GM21515 (cell line): ENCODE measurements around the gene PRKCZ.

Experiments
- ATAC-seq: cut with Tn5 transposase; IDR thresholded peaks from one replicate; pipeline ENCODE4 v1.9.1; 2021; ENCODE audit not compliant: unreplicated experiment

The PRKCZ gene

DNA sequence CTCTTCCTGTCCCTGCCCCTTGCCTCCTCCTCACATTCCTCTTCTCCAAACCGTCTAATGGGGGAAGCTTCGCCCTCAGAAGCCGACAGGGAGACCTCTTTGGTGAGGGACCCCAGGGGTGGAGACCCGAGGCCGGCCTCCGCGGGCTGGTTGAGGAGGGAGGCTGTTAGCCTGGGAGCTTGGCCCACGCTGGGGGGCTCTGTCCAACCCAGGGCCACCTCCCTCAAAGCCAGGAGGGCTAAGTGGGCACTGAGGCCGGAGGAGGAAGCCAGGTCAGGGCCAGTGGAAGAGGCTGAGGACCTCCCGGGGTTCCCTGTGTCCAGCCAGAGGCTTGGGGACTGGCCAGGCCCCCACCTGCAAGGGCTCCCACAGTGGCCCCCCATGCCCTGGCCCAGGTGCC, 25.8 kb upstream of the PRKCZ start:
- ATAC-seq, result no peak

DNA sequence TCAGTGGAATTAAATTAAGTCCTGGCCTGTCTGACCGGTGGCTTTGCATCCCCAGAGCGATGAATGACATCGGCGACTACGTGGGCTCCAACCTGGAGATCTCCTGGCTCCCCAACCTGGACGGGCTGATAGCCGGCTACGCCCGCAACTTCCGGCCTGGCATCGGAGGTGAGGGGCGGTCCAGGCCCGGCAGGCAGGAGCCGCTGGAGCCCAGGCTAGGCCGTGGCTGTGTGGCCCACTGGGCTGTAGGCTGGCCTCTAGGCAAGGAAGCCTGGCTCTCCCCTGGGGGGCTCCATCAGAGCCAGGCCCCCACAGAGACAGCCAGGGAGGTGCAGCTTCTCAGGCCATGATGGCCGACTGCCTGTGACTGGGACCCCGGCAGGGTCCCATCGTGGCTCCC, 25.3 kb upstream of the PRKCZ start:
- ATAC-seq, result no peak

- no peak for ATAC-seq
Measured at GRCh38 chr1:2025491-2025981, 24.7 kb upstream of the PRKCZ start.

DNA sequence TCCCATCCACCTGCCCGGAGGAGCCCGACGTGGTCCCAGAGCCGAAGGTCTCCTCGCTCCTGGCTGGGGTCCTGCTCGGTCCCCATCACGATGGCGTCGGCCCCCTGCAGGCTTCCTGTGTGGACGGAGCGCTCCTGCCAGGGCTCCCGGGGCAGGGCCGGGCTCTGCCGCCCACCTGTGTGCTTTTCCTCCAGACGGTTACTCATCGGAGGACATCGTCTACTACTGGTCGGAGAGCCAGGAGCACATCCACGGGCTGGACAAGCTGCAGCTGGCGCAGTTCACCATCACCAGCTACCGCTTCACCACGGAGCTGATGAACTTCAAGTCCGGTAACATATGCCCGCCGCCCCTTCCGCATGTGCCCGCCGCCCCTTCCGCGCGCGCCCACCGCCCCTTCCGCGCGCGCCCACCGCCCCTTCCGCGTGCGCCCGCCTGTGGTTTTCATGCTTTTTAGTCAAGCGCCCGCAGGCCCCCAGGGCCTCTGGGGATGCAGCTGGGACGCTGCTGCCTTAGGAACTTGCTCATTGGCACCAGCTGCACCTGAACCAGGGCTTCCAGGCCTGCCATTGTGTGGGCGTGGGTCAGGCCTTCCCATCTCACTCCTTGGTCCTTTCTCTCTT, 22.1 kb upstream of the PRKCZ start:
- no peak for ATAC-seq

DNA sequence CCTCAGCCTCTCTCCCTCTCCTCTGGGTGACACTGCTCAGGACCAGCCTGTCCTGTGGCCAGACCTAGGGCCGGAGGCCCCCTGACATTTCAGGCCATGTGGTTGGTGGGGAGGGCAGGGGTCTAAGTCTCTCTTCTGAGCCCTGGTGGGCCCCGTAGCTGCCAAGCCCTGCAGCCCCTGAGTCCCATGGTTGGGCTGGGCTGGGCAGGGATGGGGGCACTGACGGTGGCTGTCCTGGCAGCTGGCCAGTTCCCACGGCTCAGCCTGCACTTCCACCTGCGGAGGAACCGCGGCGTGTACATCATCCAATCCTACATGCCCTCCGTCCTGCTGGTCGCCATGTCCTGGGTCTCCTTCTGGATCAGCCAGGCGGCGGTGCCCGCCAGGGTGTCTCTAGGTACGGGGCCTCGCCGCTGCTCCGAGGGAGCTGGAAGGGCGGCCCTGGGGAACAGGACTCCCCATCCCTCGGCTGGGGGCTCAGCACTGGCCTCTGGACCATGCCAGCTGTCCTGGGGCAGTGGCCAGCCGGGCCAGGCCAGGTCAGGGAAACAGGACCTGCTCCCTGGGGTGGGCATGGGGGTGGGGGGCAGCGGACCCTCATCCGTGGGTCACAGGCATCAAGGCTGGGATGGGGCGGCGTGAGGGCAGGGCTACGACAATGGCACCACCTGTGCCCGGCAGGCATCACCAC, 21.2 kb upstream of the PRKCZ start:
- no peak for ATAC-seq

GRCh38 chr1:2029561-2029960, 20.6 kb upstream of the PRKCZ start:
- ATAC-seq, result no peak

DNA sequence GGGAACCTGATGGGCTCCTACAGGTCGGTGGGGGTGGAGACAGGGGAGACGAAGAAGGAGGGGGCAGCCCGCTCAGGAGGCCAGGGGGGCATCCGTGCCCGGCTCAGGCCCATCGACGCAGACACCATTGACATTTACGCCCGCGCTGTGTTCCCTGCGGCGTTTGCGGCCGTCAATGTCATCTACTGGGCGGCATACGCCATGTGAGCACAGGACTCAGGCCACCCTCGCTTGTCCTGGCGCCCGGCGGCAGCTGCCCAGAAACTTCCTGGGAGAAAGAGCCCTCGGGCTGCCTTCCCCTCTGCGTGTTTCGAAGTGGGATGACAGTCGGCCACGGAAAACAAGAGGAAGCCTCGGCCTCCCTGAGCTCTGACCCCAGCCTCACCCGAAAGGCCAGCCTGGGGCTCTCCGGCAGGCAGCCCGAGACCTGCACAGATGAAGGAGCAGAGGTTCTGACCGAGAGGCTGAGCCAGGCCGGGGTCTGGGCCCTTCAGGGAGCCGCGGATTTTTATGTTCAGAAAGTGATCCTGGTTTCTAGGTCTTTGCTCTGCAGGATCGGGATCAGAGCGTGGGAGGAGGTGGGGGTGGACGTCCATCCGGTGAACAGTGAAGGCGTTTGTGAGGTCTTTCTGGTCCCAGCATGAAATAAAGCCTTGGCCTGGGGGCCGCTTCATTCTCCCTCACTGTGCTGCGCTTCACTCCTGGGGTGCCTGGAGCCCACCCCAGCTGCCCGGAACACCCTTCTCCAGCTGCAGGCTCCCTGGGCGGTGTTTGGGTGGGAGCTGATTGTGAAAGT, 19.9 kb upstream of the PRKCZ start:
- no peak for ATAC-seq

GRCh38 chr1:2031546-2032540, 18.4 kb upstream of the PRKCZ start:
- no peak for ATAC-seq

GRCh38 chr1:2032737-2033136, 17.5 kb upstream of the PRKCZ start:
- ATAC-seq, result no peak

DNA sequence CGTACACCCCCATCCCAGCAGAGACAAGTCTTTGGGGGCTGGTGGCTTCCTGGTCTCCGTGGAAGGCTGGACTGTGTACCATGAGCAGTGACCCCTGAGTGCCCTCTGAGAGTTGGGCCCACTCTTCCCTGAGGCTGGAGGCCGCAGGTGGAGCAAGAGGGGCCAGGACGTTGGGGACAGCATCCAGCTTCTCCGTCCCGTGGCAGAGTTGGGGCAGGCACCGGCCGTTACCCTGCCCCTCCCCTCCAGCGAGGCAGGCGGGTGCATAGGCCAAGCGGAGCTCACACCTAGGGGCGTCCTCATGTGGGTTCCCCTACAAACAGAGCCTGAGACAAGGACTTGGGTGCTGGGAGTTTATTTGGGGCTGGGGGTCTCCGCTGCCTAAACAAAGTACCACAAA, 17.0 kb upstream of the PRKCZ start:
- ATAC-seq, result no peak

DNA sequence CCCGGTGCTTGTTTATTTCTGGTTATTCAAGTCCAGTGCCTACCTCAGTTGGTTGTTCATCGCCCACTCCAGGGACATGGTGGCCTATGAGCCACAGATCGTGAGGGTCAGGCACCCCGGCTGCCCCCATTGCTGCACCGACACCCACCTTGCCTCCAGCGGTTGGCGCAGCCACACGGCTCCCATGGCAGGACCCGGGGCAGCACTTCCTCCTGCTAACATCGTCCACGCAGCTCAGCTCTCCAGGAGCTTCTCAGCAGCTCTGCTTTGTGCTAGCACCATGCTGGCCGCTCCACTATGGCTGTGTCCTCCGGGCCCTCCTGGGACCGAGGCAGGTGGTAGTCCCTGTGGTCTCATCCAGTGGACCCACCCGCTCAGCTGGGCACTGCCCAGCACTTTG, 13.9 kb upstream of the PRKCZ start:
- ATAC-seq, result no peak

DNA sequence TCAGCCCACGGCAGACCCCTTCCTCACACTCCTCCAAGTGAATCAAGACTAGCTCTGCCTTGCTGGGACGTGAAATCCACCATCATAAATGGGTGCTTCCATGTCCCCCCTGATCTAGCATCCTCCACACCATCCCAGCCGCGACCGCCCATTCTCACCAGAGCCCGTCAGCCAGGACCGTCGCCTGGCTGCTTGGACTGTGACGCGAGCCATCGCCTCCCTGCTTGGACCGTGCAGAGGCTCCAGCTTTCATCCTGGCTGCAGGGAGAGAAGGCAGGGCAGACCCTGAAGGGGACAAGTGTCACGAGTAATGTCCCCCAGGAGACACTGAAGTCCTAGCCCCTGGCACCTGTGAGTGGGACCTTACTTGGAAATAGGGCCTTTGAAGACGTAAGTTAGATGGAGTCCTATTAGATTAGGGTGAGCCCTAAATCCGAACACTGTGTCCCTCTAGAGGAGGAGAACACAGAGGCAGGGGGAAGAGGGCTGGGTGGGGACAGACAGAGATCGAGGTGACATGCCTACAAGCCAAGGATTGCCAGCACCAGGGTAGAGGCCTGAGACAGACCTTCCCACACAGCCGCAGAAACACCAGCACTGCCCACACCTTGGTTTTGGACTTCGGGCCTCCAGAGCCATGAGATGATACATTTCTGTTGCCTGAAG, 12.8 kb upstream of the PRKCZ start:
- ATAC-seq, result no peak

GRCh38 chr1:2038229-2038628, 12.0 kb upstream of the PRKCZ start:
- ATAC-seq, result no peak

DNA sequence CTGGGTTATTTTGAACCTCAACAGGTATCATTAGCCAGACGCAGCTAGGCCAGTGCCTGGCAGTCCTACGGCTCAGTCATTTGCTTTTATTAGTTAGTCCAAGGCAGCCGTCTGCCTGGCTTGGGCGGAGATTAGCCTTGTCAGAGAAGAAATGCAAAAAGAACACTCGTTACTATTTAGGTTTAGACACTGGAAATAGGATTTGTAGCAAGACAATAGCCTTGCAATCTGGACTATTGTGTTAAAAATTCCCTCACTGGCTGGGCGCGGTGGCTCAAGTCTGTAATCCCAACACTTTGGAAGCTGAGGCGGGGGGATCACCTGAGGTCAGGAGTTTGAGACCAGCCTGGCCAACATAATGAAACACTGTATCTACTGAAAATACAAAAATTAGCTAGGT, 11.0 kb upstream of the PRKCZ start:
- no peak for ATAC-seq

DNA sequence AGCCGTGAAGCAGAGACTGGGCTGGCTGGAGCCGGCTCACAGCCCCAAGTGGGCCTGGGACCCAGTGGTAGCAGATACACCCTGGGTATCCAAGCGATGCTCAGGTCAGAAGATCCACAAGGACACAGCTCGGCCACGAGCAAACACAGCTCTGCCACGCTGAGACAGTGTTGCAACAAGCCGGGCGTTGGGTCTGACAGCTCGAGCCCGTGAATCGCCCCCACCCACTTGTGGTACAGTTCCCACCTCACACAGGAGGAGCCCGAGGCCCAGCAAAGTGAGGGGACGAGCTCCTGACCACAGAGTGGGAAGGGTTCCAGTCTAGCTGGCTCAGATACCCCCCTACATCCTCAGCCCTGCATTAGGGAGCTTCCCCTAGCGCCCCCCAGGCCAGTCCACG, 8.9 kb upstream of the PRKCZ start:
- ATAC-seq, result no peak

- ATAC-seq, result no peak
Measured at GRCh38 chr1:2041887-2042286, 8.3 kb upstream of the PRKCZ start.

GRCh38 chr1:2042830-2043773, 7.1 kb upstream of the PRKCZ start:
- ATAC-seq, result no peak

- no peak for ATAC-seq
Measured at GRCh38 chr1:2043886-2044285, 6.3 kb upstream of the PRKCZ start.
